Ovary (tissue), 9 donors: ENCODE measurements around the gene HDHD5. TPM values are rescaled to one million over a fixed set of nuclear protein-coding genes. Genes with fewer than 3 reads are reported as not detected.
A peak's percentile ranks its signal among the peaks of the same experiment; 100 is the strongest.

Source experiments
- DNase-seq, 5 donors: peaks; one replicate each; pipeline ENCODE4 v3.0.0-alpha.2; 2019 to 2020
- H3K27ac ChIP-seq, 2 donors: fragments of 200-600 bp; one replicate each; pipeline versions ENCODE4 v1.5.1 to v1.8.0; 2019 to 2022
- H3K27me3 ChIP-seq: fragments of 200-600 bp; one replicate; pipeline ENCODE4 v1.8.0; 2022
- H3K36me3 ChIP-seq: fragments of 200-600 bp; sonication (generic); one replicate; pipeline ENCODE4 v1.5.1; 2019
- H3K4me1 ChIP-seq: one replicate; pipeline ENCODE4 v1.8.1; 2013; ENCODE audit warnings: mild to moderate bottlenecking, moderate library complexity; ENCODE audit not compliant: insufficient read depth
- H3K4me3 ChIP-seq: fragments of 200-600 bp; sonication (generic); one replicate; pipeline ENCODE4 v1.5.1; 2017
- H3K9me3 ChIP-seq, 2 donors: fragments of 200-600 bp in 1 of 2; sonication (generic) in 1 of 2; one replicate each; pipeline versions ENCODE4 v1.5.1 to v1.8.1; 2013 to 2019; ENCODE audit warnings: mild to moderate bottlenecking in 1 of 2, moderate library complexity in 1 of 2
- CTCF ChIP-seq, 3 donors: fragments of 450-650 bp in 2 of 3; fragments of 200-600 bp in 1 of 3; IDR thresholded peaks; one replicate each; pipeline versions ENCODE4 v1.5.1 to v1.8.0; 2016 to 2022; ENCODE audit warnings: antibody characterized with exemption in 3 of 3, mild to moderate bottlenecking in 1 of 3
- EP300 ChIP-seq: sonication (generic); formaldehyde crosslinking; IDR thresholded peaks from one replicate; pipeline ENCODE4 v1.6.1; 2017; ENCODE audit warnings: antibody characterized with exemption
- POLR2A ChIP-seq: fragments of 450-650 bp; IDR thresholded peaks from one replicate; pipeline ENCODE4 v1.6.1; 2017; ENCODE audit warnings: antibody characterized with exemption, mild to moderate bottlenecking, moderate library complexity
- WGBS, 3 donors: extraction: QIAGEN DNeasy Blood & Tissue Kit in 1 of 3; methylation state at CpG; one replicate each; pipeline versions ENCODE4 v1.1.5 to v1.1.7; 2013 to 2017; 5-methylcytosine and 5-hydroxymethylcytosine counted together
- intact Hi-C, 4 donors: fragments of 100-400 bp; cut with DNase I; formaldehyde crosslinking; loops; one replicate each; pipeline versions ENCODE4 v1.11.0 to v1.15.1; 2022 to 2023
- polyA plus RNA-seq, 2 donors: library from polyadenylated mRNA; stranded (reverse); fragments of 200-250 nt in 1 of 2; fragments of 350-450 nt in 1 of 2; fragmentation: Illumina TruSeq in 1 of 2; extraction: RNeasy Lipid Tissue Mini Kit (QIAGEN cat#74804) in 1 of 2; gene quantifications; one replicate each; pipeline ENCODE4 v1.2.3, GENCODE V29; 2013 to 2014
- total RNA-seq, 7 donors: library from RNA; depleted of rRNA in 2 of 7; stranded (reverse); fragments of >200 nt in 2 of 7; fragmentation: NEBNext Ultra II Directional in 3 of 7; extraction: Animal tissue kit (Norgen Biotek cat#: 25700) in 3 of 7; gene quantifications; one replicate each; pipeline versions ENCODE4 v1.1.0 to v1.2.4, GENCODE V29; 2016 to 2023
- donor health status: DM: no; HTN: no; CAD: no; lungs with moderate emphysema.
- donor health status: DM: no; HTN: no; CAD: no.
- donor health status: Bipolar disorder and iron deficiency.
- donor health status: DM: yes; HTN: yes; CAD: no.
- donor health status: DM: no; HTN: no; CAD: no.
- donor health status: DM: yes; HTN: yes; CAD: no.

The HDHD5 gene
- total and polyA plus RNA-seq, 9 donors = 8.9 to 29.5 (median 23.9) TPM

- DNase-seq = peak in 4 of 5 donors; percentile 27 to 49 (median 37)
- H3K4me3 ChIP-seq = peak overlapping the region; percentile 9
- H3K4me1 ChIP-seq = no peaks in the 10 kb centered on the region
- no peaks in the 10 kb centered on the region for H3K27me3 ChIP-seq
- no peaks in the 10 kb centered on the region for H3K36me3 ChIP-seq
- no peaks in the 10 kb centered on the region for H3K9me3 ChIP-seq
- H3K27ac ChIP-seq = no peak overlapping the region
- TF ChIP-seq POLR2A = no peak
- no peak for TF ChIP-seq EP300
- no peak for TF ChIP-seq CTCF (IDR thresholded peaks at IDR 0.05)
- intact Hi-C loops = no loop called here
- WGBS, 3 donors = 2 to 11% (median 7%) methylated on average over 20 of the region's 20 CpGs
These were observed 40.1 kb upstream of the HDHD5 start for GRCh38 chr22:17199003-17199731.

- intact Hi-C loops = no loop called here
- no peaks in the 10 kb centered on the region for H3K4me1 ChIP-seq
- H3K27ac ChIP-seq = no peak overlapping the region
- no peaks in the 10 kb centered on the region for H3K9me3 ChIP-seq
- DNase-seq = peak in 3 of 5 donors; percentile 26 to 43 (median 43)
- H3K36me3 ChIP-seq = no peaks in the 10 kb centered on the region
- WGBS, 3 donors = 34 to 53% (median 49%) methylated on average over 29 of the region's 29 CpGs
- no peak for TF ChIP-seq POLR2A
- no peak for TF ChIP-seq EP300
- TF ChIP-seq CTCF (IDR thresholded peaks at IDR 0.05) = no peak
- no peaks in the 10 kb centered on the region for H3K27me3 ChIP-seq
- H3K4me3 ChIP-seq = no peak overlapping the region
These were observed 39.3 kb upstream of the HDHD5 start for GRCh38 chr22:17198170-17199002.

GRCh38 chr22:17194213-17194612 lies 35.1 kb upstream of the HDHD5 start:
- Histone ChIP-seq H3K27me3 (no peaks in the 10 kb centered on the region), H3K36me3 (no peaks in the 10 kb centered on the region), H3K4me3 (no peak overlapping the region), H3K9me3 (no peaks in the 10 kb centered on the region), H3K4me1 (no peaks in the 10 kb centered on the region), H3K27ac (no peak overlapping the region)
- no peak for DNase-seq
- TF ChIP-seq POLR2A (no peak), EP300 (no peak), CTCF (IDR thresholded peaks at IDR 0.05) (no peak)
- WGBS, 3 donors = 61 to 74% (median 71%) methylated on average over 7 of the region's 7 CpGs
- intact Hi-C loops = no loop called here

GRCh38 chr22:17192186-17192585 lies 33.1 kb upstream of the HDHD5 start:
- Histone ChIP-seq H3K4me1 (no peaks in the 10 kb centered on the region), H3K4me3 (no peak overlapping the region), H3K36me3 (no peaks in the 10 kb centered on the region), H3K9me3 (no peaks in the 10 kb centered on the region), H3K27me3 (no peaks in the 10 kb centered on the region), H3K27ac (no peak overlapping the region)
- TF ChIP-seq CTCF (IDR thresholded peaks at IDR 0.05) (no peak), POLR2A (no peak), EP300 (no peak)
- intact Hi-C loops = no loop called here
- no peak for DNase-seq
- 93% methylated on average over 5 of the region's 5 CpGs for WGBS, 3 donors
